Astrocyte of the cerebellum (primary cell): ENCODE data around the gene PTPN4.

ENCODE experiments used
- DNase-seq: peaks from one replicate; pipeline ENCODE4 v3.0.0-alpha.2; 2011; ENCODE audit warnings: low read depth
- H3K4me3 ChIP-seq: 2 replicates; pipeline ENCODE4 v1.5.1; 2011; ENCODE audit warnings: mild to moderate bottlenecking, low read depth, low read length, moderate library complexity
- in situ Hi-C: cut with HindIII; loops from 2 replicates; pipeline ENCODE4 v1.10.0; 2017; ENCODE audit warnings: low sequenced_read_pairs
- TF ChIP-seq, protein P1 (sequence below): IDR thresholded peaks from 2 replicates; pipeline ENCODE4 v1.5.1; 2012; ENCODE audit warnings: low read length, low read depth, moderate library complexity, mild to moderate bottlenecking; ENCODE audit errors: missing control alignments

Gene PTPN4

DNA sequence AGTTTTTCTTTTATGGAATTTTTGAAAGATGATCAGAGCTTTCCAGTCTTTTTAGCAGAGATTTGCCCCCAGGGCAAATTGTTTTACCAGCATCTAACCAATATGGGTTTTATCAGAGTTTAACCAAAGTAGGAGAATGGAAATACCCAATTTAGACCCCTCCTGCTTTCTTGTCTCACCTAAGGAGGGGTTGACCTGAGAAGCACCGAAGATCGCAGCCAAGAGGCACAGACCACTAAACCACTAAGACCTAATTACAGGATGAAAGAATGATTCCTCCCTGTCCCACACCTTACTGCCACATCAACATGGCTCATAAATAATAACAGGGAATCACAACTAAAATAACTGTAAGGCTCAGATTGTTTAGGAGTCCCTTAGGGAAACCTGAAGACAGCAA is 141.3 kb downstream of the PTPN4 start:
- H3K4me3 ChIP-seq: no peak overlapping the region
- in situ Hi-C loops: no loop called here
- DNase-seq: no peak
- TF ChIP-seq, protein P1, sequence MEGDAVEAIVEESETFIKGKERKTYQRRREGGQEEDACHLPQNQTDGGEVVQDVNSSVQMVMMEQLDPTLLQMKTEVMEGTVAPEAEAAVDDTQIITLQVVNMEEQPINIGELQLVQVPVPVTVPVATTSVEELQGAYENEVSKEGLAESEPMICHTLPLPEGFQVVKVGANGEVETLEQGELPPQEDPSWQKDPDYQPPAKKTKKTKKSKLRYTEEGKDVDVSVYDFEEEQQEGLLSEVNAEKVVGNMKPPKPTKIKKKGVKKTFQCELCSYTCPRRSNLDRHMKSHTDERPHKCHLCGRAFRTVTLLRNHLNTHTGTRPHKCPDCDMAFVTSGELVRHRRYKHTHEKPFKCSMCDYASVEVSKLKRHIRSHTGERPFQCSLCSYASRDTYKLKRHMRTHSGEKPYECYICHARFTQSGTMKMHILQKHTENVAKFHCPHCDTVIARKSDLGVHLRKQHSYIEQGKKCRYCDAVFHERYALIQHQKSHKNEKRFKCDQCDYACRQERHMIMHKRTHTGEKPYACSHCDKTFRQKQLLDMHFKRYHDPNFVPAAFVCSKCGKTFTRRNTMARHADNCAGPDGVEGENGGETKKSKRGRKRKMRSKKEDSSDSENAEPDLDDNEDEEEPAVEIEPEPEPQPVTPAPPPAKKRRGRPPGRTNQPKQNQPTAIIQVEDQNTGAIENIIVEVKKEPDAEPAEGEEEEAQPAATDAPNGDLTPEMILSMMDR: no peak

DNA sequence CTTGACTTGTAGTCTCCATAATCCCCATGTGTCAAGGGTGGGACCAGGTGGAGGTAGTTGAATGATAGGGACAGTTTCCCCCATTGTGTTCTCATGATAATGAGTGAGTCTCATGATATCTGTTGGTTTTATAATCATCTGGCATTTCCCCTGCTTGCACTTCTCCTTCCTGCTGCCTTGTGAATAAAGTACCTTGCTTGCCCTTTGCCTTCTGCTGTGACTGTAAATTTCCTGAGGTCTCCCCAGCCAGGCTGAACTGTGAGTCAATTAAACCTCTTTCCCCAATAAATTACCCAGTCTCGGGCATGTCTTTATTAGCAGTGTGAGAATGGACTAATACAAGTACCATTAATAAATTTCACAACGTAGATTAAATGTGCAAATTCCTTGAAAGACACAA is 150.8 kb downstream of the PTPN4 start:
- TF ChIP-seq, protein P1: no peak

DNA sequence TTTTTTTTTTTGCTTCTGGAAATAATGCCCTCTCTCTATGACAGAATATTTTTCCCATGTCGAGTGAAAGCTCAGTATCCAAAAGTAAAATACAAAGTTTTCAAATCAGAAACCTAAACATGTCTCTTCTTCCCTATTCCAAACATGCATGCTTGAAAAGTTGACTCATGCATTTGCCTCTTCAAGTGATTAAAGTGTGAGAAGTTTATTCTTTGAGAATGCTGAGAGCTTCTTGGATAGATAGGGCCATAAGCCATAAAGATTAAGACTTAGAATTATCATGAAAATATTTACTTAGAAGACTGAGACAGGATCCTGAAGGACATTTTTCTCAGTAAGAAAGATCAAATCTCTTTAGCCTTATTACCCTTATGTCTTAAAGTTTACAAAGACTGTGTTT is 154.5 kb downstream of the PTPN4 start:
- in situ Hi-C loops: no loop called here
- TF ChIP-seq, protein P1: no peak
- DNase-seq: no peak
- H3K4me3 ChIP-seq: no peak overlapping the region

More for the DNA sequence above, 150.8 kb downstream of the PTPN4 start:
- in situ Hi-C loops: no loop called here
- DNase-seq: no peak
- H3K4me3 ChIP-seq: no peak overlapping the region

DNA sequence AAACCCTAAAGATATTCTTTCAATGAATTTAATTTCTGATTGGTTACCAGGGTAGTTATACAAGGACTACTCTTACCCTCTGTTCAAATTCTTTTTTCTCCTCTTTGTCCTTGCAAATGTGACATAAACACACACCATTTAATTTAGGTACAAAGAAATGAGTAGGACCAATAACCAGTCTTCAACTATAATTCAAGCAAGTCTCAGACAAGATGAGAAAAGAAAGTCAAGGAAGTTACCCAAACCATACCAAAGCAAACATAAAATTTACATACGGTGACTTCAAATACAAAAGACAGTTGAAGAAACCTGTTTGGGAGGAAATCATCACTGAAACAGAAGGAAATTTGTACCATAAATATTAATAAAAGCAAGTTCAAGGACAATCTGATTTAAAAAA is 162.1 kb downstream of the PTPN4 start:
- no peak overlapping the region for H3K4me3 ChIP-seq
- DNase-seq: no peak
- TF ChIP-seq, protein P1: no peak
- in situ Hi-C loops: no loop called here

DNA sequence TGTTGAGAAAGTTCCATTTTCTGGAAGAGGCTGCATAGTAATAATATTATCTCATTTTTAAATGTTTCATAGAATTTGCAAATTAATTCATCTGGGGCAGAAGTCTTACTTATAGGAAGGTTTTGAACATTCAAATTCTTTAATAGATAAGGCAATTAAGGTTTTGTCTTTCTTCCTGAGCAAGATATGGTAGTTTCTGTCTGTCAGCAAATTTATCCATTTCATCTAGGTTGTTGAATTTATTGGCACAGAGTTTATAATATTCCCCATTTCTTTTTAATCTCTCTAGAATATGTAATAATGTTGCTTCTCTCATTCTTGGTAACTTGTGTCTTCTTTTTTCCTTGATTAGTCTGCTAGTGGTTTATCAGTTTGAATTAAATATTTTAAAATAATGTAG is 163.0 kb downstream of the PTPN4 start:
- DNase-seq: no peak
- TF ChIP-seq, protein P1: no peak
- in situ Hi-C loops: no loop called here
- H3K4me3 ChIP-seq: no peak overlapping the region

DNA sequence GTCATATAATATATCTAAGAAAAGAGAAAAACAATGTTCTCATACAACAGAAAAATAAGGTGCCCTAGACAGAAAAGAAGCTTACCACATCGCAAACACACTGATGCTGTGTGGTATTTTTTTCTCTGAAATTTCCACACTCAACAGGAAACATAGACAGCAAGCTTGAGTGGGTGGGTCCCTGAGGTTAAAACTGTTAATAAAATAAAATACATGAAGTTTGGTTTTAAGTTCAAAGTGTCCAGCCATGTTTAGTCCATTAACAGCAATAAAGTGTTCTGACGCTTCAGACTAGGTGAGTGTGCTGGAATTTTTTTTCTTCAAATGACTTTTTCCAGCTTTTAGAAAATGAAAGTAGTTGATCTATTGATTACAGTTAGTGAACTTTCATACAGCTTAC is 169.8 kb downstream of the PTPN4 start:
- TF ChIP-seq, protein P1: no peak
- no peak overlapping the region for H3K4me3 ChIP-seq
- in situ Hi-C loops: no loop called here
- no peak for DNase-seq

DNA sequence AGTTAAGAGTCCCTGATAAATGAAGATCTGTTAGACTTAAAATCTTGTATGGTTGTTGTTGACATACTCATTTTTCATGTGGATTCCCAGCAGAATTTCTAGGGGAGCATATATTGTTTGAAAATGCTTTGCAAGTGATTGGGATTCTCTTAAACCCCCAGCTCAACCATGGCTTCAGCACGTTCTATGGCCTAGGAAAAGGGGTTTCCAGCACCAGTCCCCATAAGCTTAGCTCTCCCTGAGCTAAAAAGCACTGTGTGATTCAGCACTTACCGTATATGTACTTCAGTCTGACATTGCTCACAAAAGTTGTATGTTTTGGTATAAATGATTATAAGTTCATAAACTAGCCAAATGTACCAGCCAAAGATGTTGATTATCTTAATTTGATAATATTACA is 173.1 kb downstream of the PTPN4 start:
- in situ Hi-C loops: no loop called here
- DNase-seq: no peak
- TF ChIP-seq, protein P1: no peak
- H3K4me3 ChIP-seq: no peak overlapping the region
